ENCODE data around the gene CAPNS1. TPM values are rescaled to one million over a fixed set of nuclear protein-coding genes. Genes with fewer than 3 reads are reported as not detected.

CAPNS1 gene
- total RNA-seq, 4 donors from 2014 or later: 179 to 235 (median 213) TPM

DNA sequence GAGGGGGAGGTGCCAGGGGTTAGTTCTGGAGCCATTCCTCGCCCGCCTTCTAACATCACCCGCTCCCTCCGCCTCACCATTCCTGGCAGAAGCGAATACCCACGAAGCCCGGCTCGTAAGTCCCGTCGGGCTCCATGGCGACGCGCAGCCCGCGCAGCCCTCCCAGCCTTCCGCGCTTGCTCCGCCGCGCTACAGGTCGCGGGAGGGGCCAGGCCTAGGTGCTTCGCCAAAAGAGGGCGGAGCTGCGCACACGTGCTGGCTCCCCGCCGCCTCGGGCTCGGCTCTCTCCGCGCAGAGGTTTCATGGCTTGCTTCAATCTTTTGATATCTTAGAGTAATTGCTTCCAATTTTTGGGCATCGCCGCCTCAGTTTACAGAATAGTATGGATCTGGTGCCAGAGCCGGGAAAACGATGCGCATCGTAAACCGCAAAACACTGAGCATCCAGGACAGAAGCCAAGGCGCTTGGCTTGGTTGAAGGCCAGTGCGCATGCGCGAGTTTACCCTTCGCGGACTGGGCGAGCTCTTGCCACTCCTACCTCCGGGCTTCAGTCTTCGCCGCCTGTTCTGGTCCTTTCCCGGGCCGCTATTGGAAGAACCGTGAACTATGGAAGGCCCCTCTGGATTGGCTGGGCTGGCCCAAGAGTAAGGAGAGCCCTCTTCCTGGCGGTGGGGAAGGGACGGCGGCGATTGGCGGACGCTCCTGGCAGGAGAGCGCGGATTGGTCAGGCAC, 25.0 kb upstream of the CAPNS1 start, which contains the start of gene POLR2I:
TSS of gene POLR2I (minus strand) at position 155 of the 732 bp plus-strand sequence. CDS start at position 136, 19 bp downstream.
- TF ChIP-seq, protein P1, sequence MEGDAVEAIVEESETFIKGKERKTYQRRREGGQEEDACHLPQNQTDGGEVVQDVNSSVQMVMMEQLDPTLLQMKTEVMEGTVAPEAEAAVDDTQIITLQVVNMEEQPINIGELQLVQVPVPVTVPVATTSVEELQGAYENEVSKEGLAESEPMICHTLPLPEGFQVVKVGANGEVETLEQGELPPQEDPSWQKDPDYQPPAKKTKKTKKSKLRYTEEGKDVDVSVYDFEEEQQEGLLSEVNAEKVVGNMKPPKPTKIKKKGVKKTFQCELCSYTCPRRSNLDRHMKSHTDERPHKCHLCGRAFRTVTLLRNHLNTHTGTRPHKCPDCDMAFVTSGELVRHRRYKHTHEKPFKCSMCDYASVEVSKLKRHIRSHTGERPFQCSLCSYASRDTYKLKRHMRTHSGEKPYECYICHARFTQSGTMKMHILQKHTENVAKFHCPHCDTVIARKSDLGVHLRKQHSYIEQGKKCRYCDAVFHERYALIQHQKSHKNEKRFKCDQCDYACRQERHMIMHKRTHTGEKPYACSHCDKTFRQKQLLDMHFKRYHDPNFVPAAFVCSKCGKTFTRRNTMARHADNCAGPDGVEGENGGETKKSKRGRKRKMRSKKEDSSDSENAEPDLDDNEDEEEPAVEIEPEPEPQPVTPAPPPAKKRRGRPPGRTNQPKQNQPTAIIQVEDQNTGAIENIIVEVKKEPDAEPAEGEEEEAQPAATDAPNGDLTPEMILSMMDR (IDR thresholded peaks at IDR 0.05): peak in 2 of 5 experiments; percentile 34 to 45
- peak; percentile 69 to 95 for TF ChIP-seq EP300 (IDR thresholded peaks at IDR 0.05)
- TF ChIP-seq POLR2A (IDR thresholded peaks at IDR 0.05): peak; percentile 56 to 66
- WGBS, 2 donors: 0 to 1% methylated on average over 55 to 60 of the region's 60 CpGs
- H3K9me3 ChIP-seq: no peaks in the 10 kb centered on the region
- DNase-seq (ENCODE audit: low spot score in 2 of 2): peak; percentile 99
- H3K27ac ChIP-seq: peak within 1 kb of the TSS; percentile 73 to 95 (median 88)
- peaks cover 0 to 54% (median 21%) of the 10 kb centered on the region in 4 donors for H3K4me1 ChIP-seq
- peak within 1 kb of the TSS; percentile 58 to 97 (median 75) for H3K4me3 ChIP-seq
- peaks cover 0 to 72% (median 3%) of the 10 kb centered on the region in 3 donors for H3K36me3 ChIP-seq
- H3K27me3 ChIP-seq: no peaks in the 10 kb centered on the region

DNA sequence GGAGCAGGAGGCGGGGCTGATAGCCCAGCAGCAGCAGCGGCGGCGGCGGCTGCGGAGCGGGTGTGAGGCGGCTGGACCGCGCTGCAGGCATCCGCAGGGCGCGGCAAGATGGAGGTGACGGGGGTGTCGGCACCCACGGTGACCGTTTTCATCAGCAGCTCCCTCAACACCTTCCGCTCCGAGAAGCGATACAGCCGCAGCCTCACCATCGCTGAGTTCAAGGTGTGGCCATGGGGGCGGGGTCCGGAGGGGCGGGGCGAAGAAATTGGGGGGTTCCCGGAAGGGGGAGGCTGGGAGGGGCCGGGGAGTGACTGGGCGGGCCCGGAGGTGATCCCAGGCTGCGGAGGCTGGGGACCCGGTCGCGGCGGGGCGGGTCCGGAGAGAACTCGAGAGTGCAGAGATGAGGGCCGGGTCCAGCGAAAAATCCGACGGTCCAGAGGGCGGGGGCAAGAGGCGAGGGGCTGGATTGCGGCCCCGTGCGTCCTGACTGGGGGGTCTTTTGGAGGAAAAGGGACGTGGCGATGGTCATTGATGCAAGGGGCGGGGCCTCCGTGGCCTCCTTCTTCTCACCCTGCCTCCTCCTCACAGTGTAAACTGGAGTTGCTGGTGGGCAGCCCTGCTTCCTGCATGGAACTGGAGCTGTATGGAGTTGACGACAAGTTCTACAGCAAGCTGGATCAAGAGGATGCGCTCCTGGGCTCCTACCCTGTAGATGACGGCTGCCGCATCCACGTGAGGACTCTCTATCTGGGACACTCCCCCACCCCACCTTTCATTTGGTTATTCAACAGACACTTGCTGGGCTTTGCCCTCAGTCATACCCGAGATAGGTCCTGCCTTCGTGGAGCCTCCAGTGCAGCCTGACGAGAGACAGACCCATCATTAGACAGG, 24.2 kb upstream of the CAPNS1 start, which contains the start of gene TBCB:
TSS of gene TBCB (plus strand) at position 16 of the 891 bp plus-strand sequence. CDS start at position 109, 93 bp downstream.
- H3K27me3 ChIP-seq: no peaks in the 10 kb centered on the region
- H3K27ac ChIP-seq: peak within 1 kb of the TSS; percentile 73 to 95 (median 88)
- 3 to 5% methylated on average over 38 to 59 of the region's 59 CpGs for WGBS, 2 donors
- H3K4me1 ChIP-seq: peaks cover 0 to 59% (median 21%) of the 10 kb centered on the region in 4 donors
- DNase-seq (ENCODE audit: low spot score in 2 of 2): peak; percentile 73 to 74
- H3K4me3 ChIP-seq: peak within 1 kb of the TSS; percentile 58 to 97 (median 75)
- no peaks in the 10 kb centered on the region for H3K9me3 ChIP-seq
- TF ChIP-seq, protein P1 (IDR thresholded peaks at IDR 0.05): no peak
- TF ChIP-seq POLR2A (IDR thresholded peaks at IDR 0.05) (peak in 1 of 2 donors; percentile 27), EP300 (IDR thresholded peaks at IDR 0.05) (peak in 1 of 2 donors; percentile 2)
- H3K36me3 ChIP-seq: peaks cover 0 to 72% (median 3%) of the 10 kb centered on the region in 3 donors

DNA sequence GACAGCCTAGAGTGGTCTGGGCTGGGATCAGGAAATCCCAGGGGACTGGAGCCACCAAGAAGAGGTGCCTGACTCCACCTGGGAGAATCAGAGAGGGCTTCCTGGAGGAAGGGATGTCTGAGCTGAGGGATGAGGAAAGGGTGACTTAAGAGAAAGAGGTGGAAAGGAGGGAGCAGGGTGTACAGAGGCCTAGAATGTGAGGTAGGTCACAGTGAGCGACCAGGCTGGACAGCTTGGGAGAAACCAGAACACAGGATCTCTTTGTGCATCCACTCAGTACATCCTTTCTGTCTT, 23.6 kb upstream of the CAPNS1 start:
- Histone ChIP-seq H3K9me3 (no peaks in the 10 kb centered on the region), H3K36me3 (peaks cover 0 to 72% (median 3%) of the 10 kb centered on the region in 3 donors), H3K4me3 (peak overlapping the region in 2 of 4 donors; percentile 59 to 91), H3K27ac (peak overlapping the region in 3 of 4 donors; percentile 83 to 95 (median 94)), H3K4me1 (peaks cover 0 to 59% (median 21%) of the 10 kb centered on the region in 4 donors), H3K27me3 (no peaks in the 10 kb centered on the region)
- no peak for TF ChIP-seq POLR2A (IDR thresholded peaks at IDR 0.05)
- TF ChIP-seq EP300 (IDR thresholded peaks at IDR 0.05): no peak
- TF ChIP-seq, protein P1 (IDR thresholded peaks at IDR 0.05): no peak
- DNase-seq (ENCODE audit: low spot score in 2 of 2): no peak
- WGBS, 2 donors: 64 to 82% methylated on average over 1 of the region's 1 CpG

DNA sequence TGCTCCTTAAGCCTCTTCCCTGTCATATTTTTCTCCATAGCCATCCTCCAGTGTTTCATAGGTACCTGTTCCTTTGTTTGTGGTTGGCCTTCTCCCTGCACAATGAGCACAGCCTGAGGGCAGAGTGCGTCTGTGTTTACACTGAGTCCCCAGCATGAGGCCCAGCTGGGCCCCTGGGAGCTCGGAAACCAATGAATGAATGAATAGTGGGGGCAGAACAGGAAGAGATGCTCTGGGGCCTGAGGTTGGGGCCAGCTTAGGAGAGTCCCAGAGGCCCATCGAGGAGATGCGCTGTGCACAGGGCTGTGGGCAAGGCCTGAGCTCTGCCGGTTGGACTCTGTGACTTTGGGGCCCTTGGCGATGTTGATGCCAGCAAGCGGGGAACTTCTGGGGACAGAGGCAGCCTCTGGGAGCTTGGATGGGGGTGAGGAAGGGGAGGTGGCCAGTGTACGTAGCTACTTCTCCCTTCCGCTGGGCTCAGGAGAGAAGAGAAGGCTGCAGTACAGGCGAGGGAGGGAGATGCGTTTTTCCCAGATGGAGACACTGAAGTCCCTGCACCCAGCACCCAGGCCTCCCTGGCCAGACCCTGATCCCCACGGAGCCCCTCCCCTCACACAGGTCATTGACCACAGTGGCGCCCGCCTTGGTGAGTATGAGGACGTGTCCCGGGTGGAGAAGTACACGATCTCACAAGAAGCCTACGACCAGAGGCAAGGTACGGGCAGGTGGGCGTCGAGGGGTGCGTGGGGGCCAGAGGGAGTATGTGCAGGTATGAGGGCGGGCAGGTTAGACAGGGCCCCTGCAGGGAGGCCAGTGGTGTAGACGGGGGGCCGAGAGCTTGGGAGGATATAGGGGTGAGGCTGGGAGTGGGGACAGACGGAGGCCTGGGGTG, 19.5 kb upstream of the CAPNS1 start:
- no peaks in the 10 kb centered on the region for H3K9me3 ChIP-seq
- no peaks in the 10 kb centered on the region for H3K27me3 ChIP-seq
- no peak overlapping the region for H3K4me3 ChIP-seq
- no peak for DNase-seq (ENCODE audit: low spot score in 2 of 2)
- no peak overlapping the region for H3K27ac ChIP-seq
- WGBS, 2 donors: 81 to 87% methylated on average over 26 of the region's 26 CpGs
- H3K36me3 ChIP-seq: peaks cover 0 to 90% (median 4%) of the 10 kb centered on the region in 3 donors
- peaks cover 0 to 39% (median 12%) of the 10 kb centered on the region in 4 donors for H3K4me1 ChIP-seq
- TF ChIP-seq, protein P1 (IDR thresholded peaks at IDR 0.05): no peak
- TF ChIP-seq EP300 (IDR thresholded peaks at IDR 0.05) (no peak), POLR2A (IDR thresholded peaks at IDR 0.05) (no peak)
